Heart right ventricle (tissue), 16 donors: ENCODE results near the gene TOPBP1. TPM values are rescaled to one million over a fixed set of nuclear protein-coding genes. Genes with fewer than 3 reads are reported as not detected.

Experiments
- ATAC-seq, 8 donors: fragments of 200-7000 bp; cut with Tn5 transposase; one replicate each; pipeline ENCODE4 v1.9.1; 2020; ENCODE audit warnings: mild to moderate bottlenecking in 8 of 8, moderate library complexity in 8 of 8, moderate number of reproducible peaks in 1 of 8
- DNase-seq, 2 donors: peaks; one replicate each; pipeline ENCODE4 v3.0.0-alpha.2; 2020
- H3K27ac ChIP-seq, 10 donors: fragments of 200-600 bp; sonication (generic) in 2 of 10; one replicate each; pipeline versions ENCODE4 v1.5.0 to v1.8.0; 2020 to 2022; ENCODE audit warnings: mild to moderate bottlenecking in 3 of 10
- H3K27me3 ChIP-seq, 7 donors: fragments of 200-600 bp; one replicate each; pipeline ENCODE4 v1.8.0; 2021 to 2022; ENCODE audit warnings: mild to moderate bottlenecking in 2 of 7
- H3K36me3 ChIP-seq, 9 donors: fragments of 200-600 bp; sonication (generic) in 1 of 9; one replicate each; pipeline versions ENCODE4 v1.5.0 to v1.8.0; 2020 to 2022; ENCODE audit warnings: mild to moderate bottlenecking in 2 of 9
- H3K4me1 ChIP-seq, 9 donors: fragments of 200-600 bp; sonication (generic) in 1 of 9; one replicate each; pipeline versions ENCODE4 v1.5.0 to v1.8.0; 2020 to 2022; ENCODE audit warnings: mild to moderate bottlenecking in 4 of 9
- H3K4me3 ChIP-seq, 10 donors: fragments of 200-600 bp; sonication (generic) in 2 of 10; one replicate each; pipeline versions ENCODE4 v1.5.0 to v1.8.0; 2020 to 2022; ENCODE audit warnings: mild to moderate bottlenecking in 7 of 10, moderate library complexity in 2 of 10
- H3K9me3 ChIP-seq, 11 donors: fragments of 200-600 bp in 10 of 11; sonication (generic) in 2 of 11; one replicate each; pipeline versions ENCODE4 v1.5.0 to v1.8.0; 2013 to 2022; ENCODE audit warnings: mild to moderate bottlenecking in 2 of 11, control low read depth in 1 of 11, moderate library complexity in 1 of 11
- CTCF ChIP-seq, 9 donors: fragments of 200-600 bp; sonication (generic) in 2 of 9; IDR thresholded peaks; one replicate each; pipeline versions ENCODE4 v1.5.0 to v1.8.0; 2021 to 2022; ENCODE audit warnings: antibody characterized with exemption in 9 of 9, mild to moderate bottlenecking in 5 of 9, moderate library complexity in 1 of 9
- WGBS, 2 donors: extraction: QIAGEN DNeasy Blood & Tissue Kit; methylation state at CpG; one replicate each; pipeline ENCODE4 v1.1.7; 2013; ENCODE audit warnings: inconsistent platforms in 1 of 2; 5-methylcytosine and 5-hydroxymethylcytosine counted together
- intact Hi-C, 10 donors: fragments of 100-400 bp; cut with DNase I; formaldehyde crosslinking; loops; one replicate each; pipeline versions ENCODE4 v1.11.1 to v1.14.2; 2022
- polyA plus RNA-seq, 2 donors: library from polyadenylated mRNA; stranded (reverse); fragments of 200-250 nt; gene quantifications; one replicate each; pipeline ENCODE4 v1.2.3, GENCODE V29; 2013
- total RNA-seq, 10 donors: library from RNA; stranded (reverse); fragmentation: NEBNext Ultra II Directional in 3 of 10; extraction: Animal tissue kit (Norgen Biotek cat#: 25700) in 3 of 10; gene quantifications; one replicate each; pipeline versions ENCODE4 v1.2.1 to v1.2.4, GENCODE V29; 2021 to 2023
- donor health status: Arrhythmogenic right ventricular cardiomyopathy.
- donor health status: ischemic (EF 13 %, LVEDD 7.1; RV severe dilation, severe dysfunction).
- donor health status: healthy with polysubstance abuse.
- donor health status: DM: no; HTN: yes; CAD: no.
- donor health status: DM: no; HTN: no; CAD: no.
- donor health status: ischemic (EF 25% LVEDD 6.9; RV normal size, moderate dysfunction).
- donor health status: ischemic (EF 25% LVEDD 5.7; RV mildly dilated, moderate dysfunction).
- donor health status: healthy.
- donor health status: DM: yes; HTN: yes; CAD: no.
- donor health status: Ischemic cardiomyopathy.
- donor health status: ischemic (EF 35%, LVEDD 5.7; RV mildly dilated, moderate dysfunction).
- donor health status: nonischemic (EF 11% LVEDD 7.7; RV severe dilation, severe dysfunction).
- donor health status: DM: yes; HTN: yes; CAD: no.
- donor health status: PGD.
- donor health status: ischemic (EF 29% LVEDD 5.4; RV normal size, mild dysfunction).
- donor health status: nonischemic (EF 23%, LVEDD 6.1; RV moderate dilation, normal function).

The TOPBP1 gene
- total and polyA plus RNA-seq, 12 donors = 5.7 to 11.8 (median 10.8) TPM

- DNase-seq (no peak), ATAC-seq (no peak)
- intact Hi-C loops = loop anchor here in 2 of 10 donors (5.0 to 10.0 kb wide), 2 partner anchors 89 to 1816 kb away; no protein-coding TSS in a partner anchor
- H3K36me3 ChIP-seq = peaks cover 0 to 100% (median 86%) of the 10 kb centered on the region in 9 donors
- H3K27ac ChIP-seq = no peak overlapping the region
- H3K4me3 ChIP-seq = no peak overlapping the region
- no peaks in the 10 kb centered on the region for H3K27me3 ChIP-seq
- H3K4me1 ChIP-seq = peaks cover 3 to 31% (median 24%) of the 10 kb centered on the region in 9 donors
- no peak for TF ChIP-seq CTCF (IDR thresholded peaks at IDR 0.05)
- 94 to 96% methylated on average over 6 of the region's 6 CpGs for WGBS, 2 donors
- no peaks in the 10 kb centered on the region for H3K9me3 ChIP-seq
Measured at GRCh38 chr3:133583396-133583795, 78.3 kb downstream of the TOPBP1 start.

GRCh38 chr3:133578548-133579191 is 83.1 kb downstream of the TOPBP1 start:
- Histone ChIP-seq H3K9me3 (no peaks in the 10 kb centered on the region), H3K27me3 (no peaks in the 10 kb centered on the region), H3K4me3 (no peak overlapping the region), H3K36me3 (peaks cover 0 to 89% (median 55%) of the 10 kb centered on the region in 9 donors), H3K27ac (no peak overlapping the region), H3K4me1 (peaks cover 10 to 67% (median 61%) of the 10 kb centered on the region in 9 donors)
- ATAC-seq (no peak), DNase-seq (no peak)
- 6 to 9% methylated on average over 1 of the region's 1 CpG for WGBS, 2 donors
- intact Hi-C loops = loop anchor here in 8 of 10 donors (5.0 to 10.0 kb wide), 8 partner anchors 84 to 856 kb away; partner anchors contain the start of genes NPHP3 (in 3 of the 8), AMOTL2 (in 1 of the 8) and TOPBP1 (in 1 of the 8)
- TF ChIP-seq CTCF (IDR thresholded peaks at IDR 0.05) = peak in 8 of 9 donors; percentile 20 to 63 (median 44)

GRCh38 chr3:133576169-133576568 is 85.6 kb downstream of the TOPBP1 start:
- peak overlapping the region in 7 of 10 donors; percentile 66 to 91 (median 84) for H3K4me3 ChIP-seq
- WGBS, 2 donors = 14 to 15% methylated on average over 3 of the region's 3 CpGs
- DNase-seq (no peak), ATAC-seq (no peak)
- intact Hi-C loops = loop anchor here in 8 of 10 donors (5.0 to 10.0 kb wide), 8 partner anchors 86 to 854 kb away; partner anchors contain the start of genes NPHP3 (in 3 of the 8), AMOTL2 (in 1 of the 8) and TOPBP1 (in 1 of the 8)
- no peaks in the 10 kb centered on the region for H3K9me3 ChIP-seq
- H3K27me3 ChIP-seq = no peaks in the 10 kb centered on the region
- peaks cover 0 to 64% (median 31%) of the 10 kb centered on the region in 9 donors for H3K36me3 ChIP-seq
- H3K4me1 ChIP-seq = peaks cover 10 to 73% (median 60%) of the 10 kb centered on the region in 9 donors
- peak overlapping the region in 4 of 10 donors; percentile 13 to 45 (median 24) for H3K27ac ChIP-seq
- TF ChIP-seq CTCF (IDR thresholded peaks at IDR 0.05) = no peak

GRCh38 chr3:133575086-133575485 is 86.7 kb downstream of the TOPBP1 start:
- DNase-seq (no peak), ATAC-seq (no peak)
- H3K27ac ChIP-seq = peak overlapping the region; percentile 94 to 98 (median 96)
- peak overlapping the region; percentile 29 to 91 (median 81) for H3K4me3 ChIP-seq
- H3K4me1 ChIP-seq = peaks cover 10 to 80% (median 63%) of the 10 kb centered on the region in 9 donors
- no peaks in the 10 kb centered on the region for H3K9me3 ChIP-seq
- H3K36me3 ChIP-seq = peaks cover 0 to 53% (median 29%) of the 10 kb centered on the region in 9 donors
- intact Hi-C loops = loop anchor here in 8 of 10 donors (5.0 to 10.0 kb wide), 8 partner anchors 87 to 853 kb away; partner anchors contain the start of genes NPHP3 (in 3 of the 8), AMOTL2 (in 1 of the 8) and TOPBP1 (in 1 of the 8)
- no peaks in the 10 kb centered on the region for H3K27me3 ChIP-seq
- TF ChIP-seq CTCF (IDR thresholded peaks at IDR 0.05) = no peak
- 33 to 40% methylated on average over 4 of the region's 4 CpGs for WGBS, 2 donors
